T-helper 1 cell (primary cell): ENCODE results near the gene MMRN2.
"Not testable (repeated sequence)": the region's sequence is repeated elsewhere in the genome, so short reads cannot be mapped to it uniquely, and the experiment has no call there.

Source experiments
- DNase-seq, 5 donors: peaks; one replicate each; pipeline ENCODE4 v3.0.0-alpha.2; 2012 to 2020

Gene MMRN2

GRCh38 chr10:86956848-86957448, 467 bp downstream of the MMRN2 start:
- DNase-seq, result no peak

- DNase-seq, result no peak
Measured at GRCh38 chr10:86956195-86956847, 1.1 kb downstream of the MMRN2 start.

GRCh38 chr10:86955501-86956194, 1.8 kb downstream of the MMRN2 start:
- DNase-seq, result no peak

GRCh38 chr10:86954681-86955500, 2.5 kb downstream of the MMRN2 start:
- DNase-seq, result no peak

GRCh38 chr10:86953747-86954680, 3.4 kb downstream of the MMRN2 start:
- no peak for DNase-seq

- DNase-seq, result not testable (repeated sequence)
Measured at GRCh38 chr10:86952697-86953096, 4.7 kb downstream of the MMRN2 start.

- no peak for DNase-seq
Measured at GRCh38 chr10:86952106-86952505, 5.3 kb downstream of the MMRN2 start.

GRCh38 chr10:86951184-86951761, 6.1 kb downstream of the MMRN2 start:
- DNase-seq, result no peak

- DNase-seq, result peak in 1 of 5 donors; percentile 59
Measured at GRCh38 chr10:86950349-86950748, 7.1 kb downstream of the MMRN2 start.

- DNase-seq, result not testable (repeated sequence)
Measured at GRCh38 chr10:86947806-86948205, 9.6 kb downstream of the MMRN2 start.

GRCh38 chr10:86946213-86947155, 10.9 kb downstream of the MMRN2 start:
- no peak for DNase-seq

GRCh38 chr10:86945361-86946212, 11.8 kb downstream of the MMRN2 start:
- DNase-seq, result no peak

- DNase-seq, result no peak
Measured at GRCh38 chr10:86944907-86945306, 12.5 kb downstream of the MMRN2 start.

- no peak for DNase-seq
Measured at GRCh38 chr10:86944471-86944870, 12.9 kb downstream of the MMRN2 start.

GRCh38 chr10:86944031-86944419, 13.4 kb downstream of the MMRN2 start:
- DNase-seq, result no peak

- DNase-seq, result no peak
Measured at GRCh38 chr10:86943316-86944030, 13.9 kb downstream of the MMRN2 start.

- no peak for DNase-seq
Measured at GRCh38 chr10:86942441-86943315, 14.7 kb downstream of the MMRN2 start.

GRCh38 chr10:86941991-86942421, 15.4 kb downstream of the MMRN2 start:
- DNase-seq, result no peak
